Hematopoietic multipotent progenitor cell treated with erythropoietin and hydrocortisone succinate and interleukin-3 and kit ligand, for 4 days (in vitro differentiated cells): ENCODE data around the gene DCP1B.
"Not testable (repeated sequence)": the region's sequence is repeated elsewhere in the genome, so short reads cannot be mapped to it uniquely, and the experiment has no call there.

Experiments used
- DNase-seq: peaks from one replicate; pipeline ENCODE4 v3.0.0-alpha.2; 2015

Gene DCP1B

DNA sequence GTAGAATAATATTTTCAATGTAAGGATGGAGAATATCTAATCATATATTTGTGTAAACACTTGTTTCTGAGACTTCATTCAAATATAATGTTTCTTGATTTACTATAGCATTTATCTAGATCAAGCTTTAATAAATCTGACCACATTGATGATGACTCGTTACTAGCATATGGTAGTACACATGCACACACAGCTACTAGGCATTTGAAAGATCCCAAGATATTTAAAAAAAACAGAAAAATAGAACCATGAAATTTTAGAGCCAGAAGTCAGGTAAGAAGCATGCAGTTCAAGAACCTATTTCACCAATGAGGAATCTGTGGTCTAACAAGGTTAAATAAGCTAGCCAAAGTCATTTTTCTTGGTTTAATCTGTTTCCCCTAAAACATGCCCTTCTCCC, 32.0 kb downstream of the DCP1B start:
- DNase-seq, result no peak

DNA sequence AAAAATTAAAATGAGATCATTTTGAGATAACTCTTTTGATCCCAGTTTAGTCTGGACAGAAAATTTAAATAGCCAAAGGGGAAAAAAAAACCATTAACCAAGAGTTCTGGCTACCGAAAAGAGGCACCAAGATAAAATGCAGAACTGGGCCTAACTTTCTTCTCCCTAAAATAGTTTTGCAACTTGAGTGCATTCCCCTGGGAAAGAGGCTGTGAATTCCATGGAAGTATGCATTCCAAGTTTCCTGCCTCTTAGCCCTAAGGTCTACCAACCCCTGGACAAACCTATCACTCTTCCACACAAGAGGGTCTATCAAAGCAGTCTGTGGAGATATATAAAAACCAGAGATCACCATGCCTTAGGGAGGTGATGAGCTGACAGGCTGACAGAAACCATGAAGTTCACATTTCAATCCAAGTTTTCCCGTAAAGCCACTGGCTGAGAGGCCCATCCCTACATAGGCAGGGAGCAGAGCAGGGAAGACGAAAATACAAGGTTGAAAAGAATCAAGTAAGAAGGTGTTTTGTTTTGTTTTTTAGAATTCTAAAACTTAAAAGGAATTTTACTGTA, 33.8 kb downstream of the DCP1B start:
- no peak for DNase-seq

DNA sequence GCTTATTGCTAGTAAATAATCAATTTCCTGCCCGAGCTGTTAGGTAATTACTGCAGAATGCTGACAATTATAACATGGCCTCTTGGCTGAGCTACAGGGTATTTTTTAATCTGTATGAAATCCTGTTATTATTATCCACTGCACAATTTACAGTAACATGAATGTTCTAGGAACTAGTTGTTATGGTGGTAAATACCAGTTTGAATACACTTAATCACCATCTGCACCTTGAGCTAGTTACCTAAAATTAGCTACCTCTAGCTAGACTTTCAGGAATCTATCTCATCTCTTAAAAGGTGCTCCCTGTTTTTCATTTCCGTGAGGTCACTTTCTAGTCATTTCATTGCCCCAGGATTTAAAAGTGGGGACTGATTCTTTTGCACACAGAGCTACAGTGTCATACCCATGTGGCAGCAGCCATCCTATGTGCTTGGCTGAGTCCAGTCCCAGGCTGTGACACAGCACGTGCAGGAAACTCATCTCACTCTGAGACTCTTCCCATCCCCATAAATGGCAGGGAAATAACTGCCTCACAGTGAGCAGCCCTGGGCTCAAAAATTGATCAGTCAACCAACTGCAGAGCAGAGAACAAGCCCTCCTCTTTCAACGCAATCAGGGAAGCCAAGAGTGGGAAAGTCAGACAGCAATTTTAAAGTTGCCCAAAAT, 37.6 kb downstream of the DCP1B start:
- DNase-seq, result no peak

DNA sequence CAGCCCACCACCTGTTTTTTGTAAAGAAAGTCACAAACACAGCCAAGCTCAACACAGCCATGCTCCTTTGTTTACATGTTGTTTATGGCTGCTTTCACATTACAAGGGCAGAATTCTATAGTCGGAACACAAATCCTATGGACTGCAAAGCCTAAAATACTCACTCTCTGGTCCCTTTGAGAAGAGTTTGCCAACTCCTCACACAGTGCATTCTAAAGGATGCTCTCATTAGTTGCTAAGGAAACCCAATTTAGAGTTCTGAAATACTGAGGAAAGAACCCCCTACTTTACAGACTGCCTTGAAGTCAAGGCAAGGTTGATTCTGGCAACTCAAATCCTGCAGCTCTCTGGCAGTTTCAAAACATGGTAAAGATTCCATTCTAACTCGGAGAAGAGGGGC, 38.3 kb downstream of the DCP1B start:
- DNase-seq, result no peak

DNA sequence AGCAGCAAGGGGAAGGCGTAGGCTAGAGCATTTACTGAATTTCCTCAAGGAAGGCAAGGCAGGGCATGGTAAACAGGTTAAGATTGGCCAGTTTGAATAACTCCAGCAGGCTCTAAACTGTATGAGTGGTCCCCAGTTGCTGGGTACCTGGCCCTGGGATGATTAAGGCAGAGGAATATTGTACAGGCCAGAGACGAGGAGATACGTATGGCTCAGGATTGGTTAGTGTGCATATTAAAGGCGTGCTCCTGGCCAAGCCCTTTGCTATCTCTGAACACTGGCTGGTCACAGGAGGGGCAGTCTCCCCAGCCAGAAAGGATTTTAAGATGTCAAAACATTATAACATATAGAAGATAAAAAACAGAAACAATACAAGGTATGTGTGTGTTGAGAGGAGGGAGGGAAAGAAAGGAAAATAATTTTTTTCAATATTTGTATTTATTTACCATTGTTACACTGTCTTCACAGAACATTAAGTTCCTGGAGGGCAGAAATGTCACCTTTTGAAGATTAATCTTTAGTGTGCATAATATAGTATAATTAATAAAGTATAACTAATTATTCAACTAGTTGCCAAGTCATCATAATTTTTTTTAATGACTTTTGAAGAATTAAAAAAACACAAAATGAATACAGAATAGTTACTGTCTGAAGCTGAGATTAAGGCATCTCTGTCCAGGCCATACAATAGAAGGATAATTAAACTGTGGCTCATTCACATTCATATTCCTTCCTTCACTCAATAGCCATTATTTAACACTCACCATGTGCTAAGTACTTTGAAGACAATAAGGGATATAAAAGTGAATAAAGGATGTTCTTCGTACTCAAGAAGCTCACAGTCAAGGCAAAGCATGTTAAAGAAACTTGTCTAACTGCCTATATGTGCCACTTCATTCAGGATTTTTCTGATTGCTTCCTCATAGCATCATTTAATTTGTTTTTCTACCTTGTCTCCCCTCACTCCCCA, 41.9 kb downstream of the DCP1B start:
- DNase-seq, result no peak

DNA sequence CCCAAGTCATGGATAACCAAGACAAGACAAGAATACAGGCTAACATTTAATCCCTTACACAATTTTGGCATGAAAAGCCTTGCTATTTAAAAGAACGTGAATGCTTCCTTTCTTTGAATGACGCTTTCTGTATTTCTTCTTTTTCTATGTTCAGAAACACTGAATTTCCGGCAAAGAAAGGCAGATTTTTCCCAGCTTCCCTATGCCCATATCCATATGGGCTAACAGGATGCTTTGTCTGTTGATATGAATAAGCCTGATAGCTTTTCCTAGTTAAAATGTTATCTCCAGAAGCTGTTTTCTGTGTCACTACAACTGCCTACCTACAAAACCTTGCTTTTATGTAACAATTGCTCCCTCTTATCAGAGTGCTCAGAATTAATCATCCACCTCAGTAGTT, 47.5 kb downstream of the DCP1B start:
- no peak for DNase-seq

DNA sequence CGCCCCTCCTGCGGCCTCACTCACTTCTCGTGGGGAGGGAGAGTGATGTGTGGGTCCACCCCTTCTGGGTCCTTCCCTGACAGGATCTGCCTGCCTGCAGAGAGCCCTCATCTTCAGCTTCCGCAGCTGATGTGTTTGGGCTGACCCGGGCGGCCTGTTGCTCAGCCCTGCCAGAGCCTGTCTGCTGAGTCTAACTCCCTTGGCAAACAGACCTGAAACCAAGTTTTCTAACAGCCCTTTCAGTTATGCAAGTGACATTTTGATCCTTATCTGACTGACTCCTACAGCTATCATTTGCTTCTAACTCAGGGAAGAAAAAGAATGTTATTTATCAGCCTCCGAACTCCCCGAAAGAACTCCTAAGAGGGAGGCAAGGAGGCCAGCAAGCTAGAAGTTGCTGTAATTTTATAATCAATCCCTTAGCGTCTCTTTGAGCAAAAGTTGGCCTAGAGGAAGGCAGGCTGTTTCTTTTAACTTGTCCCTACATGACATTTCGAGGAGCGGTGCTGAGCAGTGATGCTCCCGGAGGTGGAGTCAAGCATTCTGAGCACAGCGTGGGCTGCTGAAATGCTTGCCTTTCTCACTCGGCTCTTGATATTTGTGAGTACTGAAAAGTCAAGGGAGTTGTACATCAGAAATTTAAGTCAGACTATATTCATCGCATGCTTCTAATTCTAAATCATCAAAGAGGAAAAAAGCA, 54.3 kb downstream of the DCP1B start:
- DNase-seq, result no peak

DNA sequence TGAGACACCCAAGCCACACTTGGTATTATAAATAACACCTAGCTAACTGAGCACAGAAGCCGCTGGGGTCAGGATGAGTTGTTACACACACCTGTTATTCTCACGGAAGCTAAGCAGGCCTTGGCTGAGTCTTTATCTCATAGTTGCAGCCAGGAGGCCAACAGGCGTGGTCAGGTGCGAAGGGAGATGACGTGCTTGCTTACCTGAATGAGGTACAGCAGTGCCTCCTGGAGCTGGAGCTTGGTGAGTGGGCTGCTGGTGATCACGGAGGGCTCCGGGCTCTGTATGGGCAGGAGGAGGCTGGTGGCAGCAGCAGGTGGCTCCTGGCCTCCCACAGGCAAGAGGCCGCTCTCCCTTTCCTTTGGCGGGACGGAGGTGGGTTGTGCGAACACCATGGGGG, 55.4 kb downstream of the DCP1B start:
- no peak for DNase-seq

DNA sequence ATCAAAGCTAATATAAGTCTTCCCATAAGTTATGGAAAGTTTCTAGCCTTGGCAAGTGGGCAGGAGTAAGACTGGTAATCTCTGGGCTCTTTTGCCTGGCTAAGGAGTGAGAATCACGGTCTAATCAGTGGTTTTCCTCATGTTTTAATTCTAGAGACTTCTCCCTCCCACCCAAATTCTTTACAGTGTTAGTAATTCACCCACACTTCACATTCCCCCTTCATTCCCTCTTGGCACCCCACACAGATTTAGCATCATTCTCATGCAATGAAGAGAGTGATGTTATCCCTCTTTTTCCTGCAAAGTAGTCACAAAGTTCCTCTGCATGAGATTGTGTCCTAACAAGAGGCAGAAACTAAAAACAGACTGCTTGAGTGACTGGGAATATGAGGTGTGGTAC, 57.2 kb downstream of the DCP1B start:
- no peak for DNase-seq

DNA sequence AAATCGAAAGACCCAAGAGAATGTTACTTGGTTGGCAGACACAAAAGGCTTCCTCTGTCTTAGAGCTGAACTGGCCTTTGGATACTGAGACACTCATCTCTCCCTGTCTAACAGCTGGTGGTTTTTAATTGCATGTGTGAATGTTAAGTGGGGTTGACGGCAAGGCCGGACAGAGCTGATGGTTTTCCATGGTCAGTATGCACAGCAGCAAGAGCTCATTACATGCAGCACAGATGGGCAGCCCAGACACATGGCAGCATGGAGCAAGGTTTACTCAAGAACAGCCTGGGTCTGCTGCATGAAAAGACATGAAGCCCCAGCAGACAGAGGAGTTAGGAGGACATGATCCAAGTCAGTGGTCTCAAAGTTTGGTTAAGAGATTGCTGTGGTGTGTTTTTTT, 58.0 kb downstream of the DCP1B start:
- no peak for DNase-seq

DNA sequence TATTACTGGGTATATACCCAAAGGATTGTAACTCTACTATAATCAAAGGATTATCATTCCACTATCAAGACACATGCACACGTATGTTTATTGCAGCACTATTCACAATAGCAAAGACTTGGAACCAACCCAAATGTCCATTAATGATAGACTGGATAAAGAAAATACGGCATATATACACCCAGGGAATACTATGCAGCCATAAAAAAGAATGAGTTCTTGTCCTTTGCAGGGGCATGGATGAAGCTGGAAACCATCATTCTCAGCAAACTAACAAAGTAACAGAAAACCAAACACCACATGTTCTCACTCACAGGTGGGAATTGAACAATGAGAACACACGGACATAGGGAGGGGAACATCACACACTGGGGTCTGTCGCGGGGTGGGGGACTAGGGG, 58.8 kb downstream of the DCP1B start:
- not testable (repeated sequence) for DNase-seq

DNA sequence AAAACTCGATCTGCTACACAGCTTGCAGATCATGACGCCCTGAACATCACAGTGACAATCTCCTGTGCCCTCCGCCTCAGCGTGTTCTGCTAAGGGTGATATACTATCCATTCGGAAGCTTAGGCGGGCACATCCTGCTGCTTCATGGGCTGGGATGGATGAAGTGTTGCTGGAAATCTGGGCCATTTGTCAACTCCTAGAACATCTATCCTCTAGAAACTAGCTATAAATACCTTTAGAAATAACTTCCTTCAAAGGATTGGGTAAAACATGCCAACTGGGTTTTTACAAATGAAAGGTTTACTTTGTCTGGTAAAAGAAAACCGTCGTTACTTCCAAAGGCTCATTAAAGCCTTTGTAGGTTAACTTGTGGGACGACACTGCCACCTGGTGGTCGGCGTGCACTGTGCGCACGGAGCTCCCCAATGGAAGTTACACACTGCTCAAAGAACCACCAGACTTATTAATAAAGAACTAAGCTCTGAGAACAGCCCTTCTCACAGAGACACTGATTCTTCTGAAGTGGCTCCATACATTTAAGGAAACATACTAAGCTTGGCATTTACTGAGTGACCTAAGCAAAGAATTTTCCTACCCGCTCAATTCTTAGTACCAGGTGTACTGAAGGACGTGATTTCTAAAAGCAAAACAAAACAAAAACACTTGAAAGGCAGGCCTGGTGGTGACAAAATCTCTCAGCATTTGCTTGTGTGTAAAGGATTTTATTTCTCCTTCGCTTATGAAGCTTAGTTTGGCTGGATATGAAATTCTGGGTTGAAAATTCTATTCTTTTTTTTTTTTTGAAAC, 64.3 kb downstream of the DCP1B start:
- DNase-seq, result peak; percentile 92

DNA sequence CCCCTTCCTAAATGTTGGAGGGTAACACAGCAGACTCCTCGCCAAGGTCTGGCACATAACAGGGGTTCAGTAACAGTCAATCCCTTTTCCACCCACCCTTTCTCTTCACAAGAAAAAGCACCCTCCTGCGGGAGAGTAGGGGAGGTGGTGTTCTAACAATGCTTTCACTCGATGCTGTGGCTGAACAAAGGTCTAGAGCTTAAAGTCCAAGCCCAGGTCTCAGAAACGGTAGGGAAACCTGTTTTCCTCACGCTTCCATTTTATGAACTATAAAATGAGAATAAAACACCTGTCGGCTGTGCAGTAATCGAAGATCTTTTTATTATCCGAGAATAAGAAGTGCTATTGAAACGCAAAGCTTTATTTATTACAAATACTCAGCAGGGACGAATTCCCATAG, 64.9 kb downstream of the DCP1B start:
- no peak for DNase-seq

DNA sequence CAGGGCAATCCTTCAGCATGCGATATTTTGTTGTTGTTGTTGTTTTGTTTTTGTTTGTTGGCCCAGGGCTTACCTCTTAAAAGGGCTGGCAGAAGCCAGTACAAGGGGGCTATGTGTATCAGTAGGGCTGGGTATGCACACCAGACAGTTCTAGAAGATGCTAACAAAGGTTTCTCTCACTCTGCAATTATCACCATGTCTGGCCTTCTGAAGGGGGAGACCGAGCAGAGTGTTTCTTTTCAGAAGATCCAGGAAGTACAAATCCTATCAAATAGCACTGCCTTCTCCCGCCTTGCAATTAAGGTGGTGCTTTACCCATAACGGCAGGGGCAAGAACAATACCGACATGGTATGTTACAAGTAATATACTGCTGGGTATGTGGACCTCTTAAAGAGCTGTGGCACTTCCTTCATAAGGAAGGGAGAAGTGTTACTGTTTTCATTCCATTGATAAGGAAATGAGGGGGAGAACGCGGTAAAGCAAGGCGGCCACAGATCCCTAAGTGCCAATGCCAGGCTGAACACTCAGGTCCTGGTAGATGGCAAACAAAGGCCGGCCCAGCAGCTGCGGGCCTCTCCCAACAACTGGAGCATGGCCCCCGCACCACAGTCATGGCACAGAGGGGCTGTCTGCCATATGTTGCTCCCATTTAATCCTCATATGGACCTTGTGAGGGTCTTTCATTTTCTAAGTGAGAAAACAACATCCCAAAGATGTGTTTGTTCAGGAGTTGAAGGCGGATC, 66.6 kb downstream of the DCP1B start:
- DNase-seq, result no peak

DNA sequence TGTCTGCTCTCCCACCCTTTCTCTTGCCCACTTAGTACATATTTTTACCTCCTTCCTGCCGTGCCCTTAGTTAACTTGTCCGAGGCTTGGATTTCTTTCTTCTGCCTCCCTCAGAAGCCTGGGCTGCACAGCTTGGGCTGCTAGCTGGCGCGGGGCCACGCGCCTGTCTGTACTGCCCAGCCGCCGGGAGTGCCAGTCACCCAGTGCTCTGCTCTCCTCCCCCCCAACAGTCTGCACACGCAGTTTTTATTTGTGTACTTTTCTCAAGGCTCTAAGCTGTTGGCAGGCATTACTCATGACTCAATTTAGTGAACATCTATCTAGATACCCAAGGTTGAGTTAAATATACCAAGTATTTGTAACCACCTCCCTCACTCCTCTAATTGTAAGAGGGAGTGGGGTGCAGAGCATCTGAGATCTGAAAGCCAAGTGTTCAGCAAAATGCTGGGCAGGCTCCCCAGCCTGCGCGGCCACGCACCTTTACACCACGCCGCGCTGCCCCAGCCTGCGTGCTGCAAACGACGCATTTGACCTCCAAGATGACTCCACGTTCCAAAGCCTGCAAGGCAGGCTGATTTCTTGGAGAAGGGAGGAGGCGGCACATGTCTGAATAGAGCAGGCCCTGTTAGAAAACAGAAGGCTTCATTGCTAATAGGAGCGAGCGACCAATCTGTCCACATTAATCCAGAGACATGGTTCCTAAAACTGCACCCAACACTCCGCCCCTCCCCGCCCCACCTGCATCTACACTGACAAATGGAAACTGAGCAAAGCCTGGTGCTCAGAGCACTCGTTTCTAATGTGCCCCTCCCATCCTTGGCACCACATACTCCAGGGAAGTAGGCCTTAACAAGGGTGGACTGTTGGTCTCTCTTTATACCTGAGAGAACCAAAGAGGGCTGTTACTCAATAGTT, 67.6 kb downstream of the DCP1B start:
- peak; percentile 69 for DNase-seq

DNA sequence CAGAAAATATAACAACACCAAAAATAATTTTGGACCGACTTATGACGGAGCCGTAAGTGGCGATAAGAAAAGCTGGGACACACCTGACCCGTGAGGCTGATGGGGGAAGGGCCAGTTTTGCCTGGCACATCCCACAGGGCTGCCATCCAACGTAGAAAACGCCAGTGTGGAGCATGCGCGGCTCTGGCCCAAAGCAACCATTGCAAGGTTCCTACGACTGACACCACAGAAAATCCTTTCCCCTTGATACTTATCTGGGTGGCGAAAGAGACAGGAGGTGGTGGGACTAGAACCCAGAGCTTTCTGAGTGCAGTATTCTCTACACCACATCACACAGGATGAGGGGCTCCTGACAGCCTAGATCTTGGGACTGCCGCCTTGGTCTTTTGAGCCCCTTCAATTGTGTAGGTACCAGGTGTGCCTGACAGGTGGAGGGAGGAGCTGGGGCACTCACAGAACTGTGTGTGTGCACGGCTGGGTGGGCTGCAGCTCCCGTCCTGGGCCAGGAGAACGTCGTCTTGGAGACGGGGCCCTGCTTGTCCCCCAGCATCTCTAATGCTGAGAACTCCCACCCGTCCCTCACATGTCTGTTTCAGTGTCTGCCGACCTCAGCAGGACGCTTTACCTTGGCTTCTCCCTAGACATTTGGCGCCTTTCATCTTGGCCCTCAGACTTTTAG, 68.4 kb downstream of the DCP1B start:
- DNase-seq, result no peak

DNA sequence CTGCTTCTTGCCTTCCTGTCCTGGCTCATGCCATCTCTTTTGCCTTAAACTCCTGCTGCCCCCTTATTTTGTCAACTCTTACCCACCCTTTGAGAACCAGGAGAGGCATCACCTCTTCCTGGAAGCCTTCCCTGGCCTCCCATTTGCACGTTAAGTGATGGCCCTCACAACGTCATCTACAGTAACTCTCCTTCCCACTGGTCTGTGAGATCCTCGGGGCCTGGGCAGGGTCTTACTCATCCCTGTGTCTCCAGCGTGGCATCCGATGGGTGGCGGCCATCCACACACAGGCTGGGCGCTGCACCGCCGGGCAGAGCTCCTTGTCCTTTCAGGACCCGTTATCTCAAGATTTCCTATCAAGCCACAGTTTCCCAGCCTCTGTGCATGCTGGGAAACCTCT, 69.0 kb downstream of the DCP1B start:
- no peak for DNase-seq

DNA sequence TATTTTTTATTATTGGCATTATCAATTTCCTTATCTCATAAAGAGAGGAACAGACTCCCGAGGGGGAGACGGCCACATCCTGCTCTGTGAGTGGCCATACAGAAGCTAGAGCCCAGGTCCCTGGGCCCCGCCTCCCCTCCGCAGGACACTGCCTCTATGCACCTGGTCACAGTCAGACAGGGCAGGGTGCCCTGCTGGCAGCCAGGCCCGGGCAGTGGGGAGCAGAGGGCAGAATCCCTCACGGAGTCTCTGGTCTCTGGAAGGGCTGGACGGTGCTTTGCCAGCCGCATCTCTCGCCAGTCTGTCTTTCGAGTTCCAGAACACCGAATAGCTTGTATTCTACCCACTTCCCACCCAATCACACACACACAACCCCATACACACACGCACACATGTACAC, 69.4 kb downstream of the DCP1B start:
- no peak for DNase-seq

DNA sequence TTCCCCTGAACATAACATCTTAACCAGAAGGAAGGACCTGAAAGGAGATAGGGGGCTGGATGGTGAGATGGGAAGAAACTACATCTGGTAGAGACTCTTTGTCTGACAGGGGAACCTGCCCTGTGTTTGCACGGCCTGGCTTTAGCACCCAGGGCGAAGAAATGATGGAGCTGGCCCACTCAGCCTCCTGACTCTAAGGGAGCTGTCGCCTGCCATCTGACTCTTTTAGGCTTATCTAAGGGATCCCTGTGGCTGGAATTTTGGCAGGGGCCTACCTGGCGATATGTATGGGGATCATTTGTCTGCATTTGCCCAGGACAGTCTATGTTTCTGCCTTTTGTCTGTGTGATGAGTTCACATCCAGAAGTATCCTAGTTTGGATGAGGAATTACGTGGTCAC, 70.2 kb downstream of the DCP1B start:
- no peak for DNase-seq
